Activated T-helper 2 cell treated with anti-CD3 and anti-CD28 coated beads, Interferon-gamma antibody, Interleukin-2, Interleukin-4, amounts not matched to agents 10 μg/mL and 5 μg/mL and 100 μg/mL, durations not matched to agents 14 hours and 24 hours and 36 hours (primary cell): Measurements from ENCODE around the gene MAPK6. TPM values are rescaled to one million over a fixed set of nuclear protein-coding genes. Genes with fewer than 3 reads are reported as not detected.
A peak's percentile ranks its signal among the peaks of the same experiment; 100 is the strongest.

Experiments used
- DNase-seq: peaks from one replicate; pipeline ENCODE4 v3.0.0; 2021; ENCODE audit warnings: low spot score
- H3K27ac Mint-ChIP-seq: one replicate; pipeline ENCODE4 v1.8.0; 2021; ENCODE audit warnings: mixed read lengths
- H3K27me3 Mint-ChIP-seq: one replicate; pipeline ENCODE4 v1.8.0; 2021; ENCODE audit warnings: low read depth, mixed read lengths
- H3K36me3 Mint-ChIP-seq: one replicate; pipeline ENCODE4 v1.8.0; 2021; ENCODE audit warnings: low read depth, mixed read lengths
- H3K4me1 Mint-ChIP-seq: one replicate; pipeline ENCODE4 v1.8.0; 2021; ENCODE audit warnings: low read depth, mixed read lengths
- H3K4me3 Mint-ChIP-seq: one replicate; pipeline ENCODE4 v1.8.0; 2021; ENCODE audit warnings: low read depth, mild to moderate bottlenecking, moderate library complexity, mixed read lengths
- H3K9me3 Mint-ChIP-seq: one replicate; pipeline ENCODE4 v1.8.0; 2021; ENCODE audit warnings: mixed read lengths
- intact Hi-C: fragments of 100-400 bp; cut with micrococcal nuclease; formaldehyde crosslinking; loops from one replicate; pipeline ENCODE4 v1.15.1; 2023
- total RNA-seq: library from RNA; stranded (reverse); gene quantifications from 2 replicates; pipeline ENCODE4 v1.2.3, GENCODE V29; 2022

The MAPK6 gene
- total RNA-seq: 55.8 and 58.7 TPM in 2 replicates

DNA sequence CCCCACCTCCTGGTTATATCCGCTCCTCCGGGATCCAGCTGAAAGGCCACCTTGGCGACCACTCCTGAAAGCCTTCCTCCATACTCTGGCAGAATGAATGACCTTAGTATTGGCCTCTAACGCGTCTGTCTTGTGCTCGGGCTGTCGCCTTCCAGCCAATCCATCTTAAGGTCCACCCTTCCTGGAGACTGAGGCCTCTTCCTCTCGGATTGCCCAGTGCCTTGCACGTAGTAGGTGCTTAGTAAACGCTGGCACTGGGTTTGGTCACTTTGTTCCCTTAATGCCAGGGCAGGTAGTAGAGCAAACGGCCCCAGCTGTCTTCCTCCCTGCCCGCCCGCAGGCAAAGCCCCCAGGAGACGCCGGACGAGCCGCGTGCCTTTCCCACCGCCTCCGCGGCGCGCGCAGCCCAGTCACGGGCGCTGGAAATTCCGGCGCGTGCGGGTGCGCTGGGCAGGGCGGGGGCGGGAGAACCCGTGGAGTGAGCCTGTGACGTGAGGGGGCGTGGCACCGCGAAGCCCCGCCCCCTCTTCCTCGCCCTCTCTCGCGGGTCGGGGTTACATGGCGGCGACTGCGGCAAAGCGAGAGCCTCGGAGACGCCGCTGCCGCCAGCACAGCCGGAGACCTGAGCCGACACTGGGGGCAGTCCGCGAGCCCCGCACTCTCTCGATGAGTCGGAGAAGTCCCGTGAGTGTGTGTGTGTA is at the start of gene MAPK6:
TSS of gene MAPK6 (plus strand) at position 527 of the 701 bp plus-strand sequence. CDS start 27,242 bp downstream, outside the sequence.
- peak; percentile 92 for DNase-seq
- peaks cover 34% of the 10 kb centered on the region for H3K4me1 Mint-ChIP-seq
- no peaks in the 10 kb centered on the region for H3K27me3 Mint-ChIP-seq
- peaks cover 10% of the 10 kb centered on the region for H3K36me3 Mint-ChIP-seq
- peak within 1 kb of the TSS; percentile 95 for H3K4me3 Mint-ChIP-seq
- no peaks in the 10 kb centered on the region for H3K9me3 Mint-ChIP-seq
- H3K27ac Mint-ChIP-seq: peak within 1 kb of the TSS; percentile 99
- intact Hi-C loops: no loop called here

- peaks cover 39% of the 10 kb centered on the region for H3K36me3 Mint-ChIP-seq
- peaks cover 1% of the 10 kb centered on the region for H3K27me3 Mint-ChIP-seq
- H3K4me3 Mint-ChIP-seq: peak overlapping the region; percentile 99
- peaks cover 12% of the 10 kb centered on the region for H3K9me3 Mint-ChIP-seq
- H3K27ac Mint-ChIP-seq: no peak overlapping the region
- intact Hi-C loops: loop anchor here (5.0 to 10.0 kb wide), 3 partner anchors 38 to 238 kb away; partner anchors contain the start of gene LYSMD2
- H3K4me1 Mint-ChIP-seq: peaks cover 20% of the 10 kb centered on the region
- no peak for DNase-seq
Measured at GRCh38 chr15:51969728-51970127, 49.3 kb upstream of the MAPK6 start.

DNA sequence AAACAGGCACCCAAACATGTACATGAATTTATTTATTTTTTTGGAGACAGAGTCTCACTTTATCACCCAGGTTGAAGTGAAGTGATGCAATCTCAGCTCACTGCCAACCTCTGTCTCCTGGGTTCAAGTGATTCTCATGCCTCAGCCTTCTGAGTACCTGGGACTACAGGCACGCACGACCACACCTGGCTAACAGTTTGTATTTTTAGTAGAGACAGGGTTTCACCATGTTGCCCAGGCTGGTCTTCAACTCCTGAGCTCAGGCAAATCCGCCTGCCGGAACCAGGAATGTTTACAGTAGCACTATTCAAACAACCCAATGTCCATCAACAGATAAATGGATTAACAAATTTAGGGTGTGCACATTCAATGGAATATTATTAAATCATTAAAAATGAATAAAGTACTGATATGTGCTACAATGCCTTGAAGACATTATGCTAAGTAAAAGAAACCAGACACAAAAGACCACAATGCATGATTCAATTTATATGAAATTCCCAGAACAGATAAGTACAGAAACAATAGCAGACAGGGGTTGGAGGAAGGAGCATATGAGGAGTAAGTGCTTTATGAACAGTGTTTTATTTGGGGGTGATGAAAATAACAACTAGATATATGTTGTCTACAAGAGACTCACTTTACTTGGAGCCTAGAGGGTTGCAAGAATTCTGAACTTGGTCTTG is 48.7 kb upstream of the MAPK6 start:
- intact Hi-C loops: loop anchor here (5.0 to 10.0 kb wide), 3 partner anchors 37 to 237 kb away; partner anchors contain the start of gene LYSMD2
- Mint-ChIP-seq H3K9me3 (peaks cover 12% of the 10 kb centered on the region), H3K27me3 (peaks cover 1% of the 10 kb centered on the region), H3K36me3 (peaks cover 36% of the 10 kb centered on the region), H3K27ac (peak overlapping the region; percentile 92), H3K4me3 (peak overlapping the region; percentile 99), H3K4me1 (peaks cover 20% of the 10 kb centered on the region)
- no peak for DNase-seq

- Mint-ChIP-seq H3K27me3 (peaks cover 1% of the 10 kb centered on the region), H3K4me1 (peaks cover 18% of the 10 kb centered on the region), H3K9me3 (peaks cover 12% of the 10 kb centered on the region), H3K27ac (peak overlapping the region; percentile 92), H3K36me3 (peaks cover 28% of the 10 kb centered on the region), H3K4me3 (peak overlapping the region; percentile 99)
- intact Hi-C loops: loop anchor here (5.0 to 10.0 kb wide), 3 partner anchors 36 to 236 kb away; partner anchors contain the start of gene LYSMD2
- no peak for DNase-seq
Measured at GRCh38 chr15:51971032-51971374, 48.0 kb upstream of the MAPK6 start.

- peaks cover 14% of the 10 kb centered on the region for H3K4me1 Mint-ChIP-seq
- H3K9me3 Mint-ChIP-seq: peaks cover 12% of the 10 kb centered on the region
- peaks cover 1% of the 10 kb centered on the region for H3K27me3 Mint-ChIP-seq
- DNase-seq: peak; percentile 89
- H3K4me3 Mint-ChIP-seq: peak within 1 kb of the TSS; percentile 99
- peak within 1 kb of the TSS; percentile 92 for H3K27ac Mint-ChIP-seq
- H3K36me3 Mint-ChIP-seq: peaks cover 23% of the 10 kb centered on the region
- intact Hi-C loops: loop anchor here (5.0 to 10.0 kb wide), 3 partner anchors 36 to 237 kb away; partner anchors contain the start of gene LYSMD2
Measured at GRCh38 chr15:51971375-51972133, 47.5 kb upstream of the MAPK6 start, which contains the start of gene LEO1. Gene LEO1, minus strand, starts transcription at chr15:51971778. Its CDS starts 33 bp downstream, at chr15:51971745.

DNA sequence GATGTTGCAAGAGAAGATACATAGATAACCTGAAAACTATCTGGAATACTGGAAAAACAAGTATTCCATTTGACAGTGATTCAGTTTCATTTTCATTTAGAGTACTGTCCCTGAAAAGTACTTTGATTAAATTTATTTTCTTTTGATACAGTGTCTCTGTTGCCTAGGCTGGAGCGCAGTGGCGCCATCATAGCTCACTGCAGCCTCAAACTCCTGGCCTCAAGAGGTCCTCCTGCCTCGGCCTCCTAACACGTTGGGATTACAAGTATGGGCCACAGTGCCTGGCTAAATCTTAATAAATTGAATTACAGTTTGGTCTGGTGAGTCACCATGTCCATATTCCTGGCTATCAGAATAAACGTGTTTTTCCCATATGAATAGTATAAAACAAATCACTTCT is 45.8 kb upstream of the MAPK6 start:
- H3K27me3 Mint-ChIP-seq: peaks cover 1% of the 10 kb centered on the region
- intact Hi-C loops: loop anchor here (5.0 to 10.0 kb wide), 3 partner anchors 34 to 238 kb away; partner anchors contain the start of gene LYSMD2
- DNase-seq: no peak
- H3K4me1 Mint-ChIP-seq: peaks cover 14% of the 10 kb centered on the region
- no peak overlapping the region for H3K27ac Mint-ChIP-seq
- H3K36me3 Mint-ChIP-seq: peaks cover 11% of the 10 kb centered on the region
- no peak overlapping the region for H3K4me3 Mint-ChIP-seq
- no peaks in the 10 kb centered on the region for H3K9me3 Mint-ChIP-seq

DNA sequence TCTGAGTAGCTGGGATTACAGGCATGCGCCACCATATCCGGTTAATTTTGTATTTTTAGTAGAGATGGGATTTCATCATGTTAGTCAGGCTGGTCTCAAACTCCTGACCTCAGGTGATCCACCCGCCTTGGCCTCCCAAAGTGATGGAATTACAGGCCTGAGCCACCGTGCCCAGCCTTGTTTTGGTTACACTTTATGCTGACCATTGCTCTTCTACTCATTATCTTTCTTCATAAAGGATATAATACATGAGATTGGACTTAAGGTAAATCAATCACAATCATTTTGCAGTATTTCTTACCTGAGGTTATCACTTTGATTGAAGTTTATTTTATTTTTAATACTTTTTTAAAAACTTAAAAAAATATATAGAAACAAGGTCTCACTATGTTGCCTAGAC is 45.2 kb upstream of the MAPK6 start:
- peaks cover 1% of the 10 kb centered on the region for H3K27me3 Mint-ChIP-seq
- H3K9me3 Mint-ChIP-seq: no peaks in the 10 kb centered on the region
- no peak overlapping the region for H3K4me3 Mint-ChIP-seq
- intact Hi-C loops: loop anchor here (5.0 to 10.0 kb wide), 3 partner anchors 34 to 239 kb away; partner anchors contain the start of gene LYSMD2
- H3K36me3 Mint-ChIP-seq: peaks cover 10% of the 10 kb centered on the region
- no peak for DNase-seq
- peaks cover 14% of the 10 kb centered on the region for H3K4me1 Mint-ChIP-seq
- H3K27ac Mint-ChIP-seq: no peak overlapping the region

DNA sequence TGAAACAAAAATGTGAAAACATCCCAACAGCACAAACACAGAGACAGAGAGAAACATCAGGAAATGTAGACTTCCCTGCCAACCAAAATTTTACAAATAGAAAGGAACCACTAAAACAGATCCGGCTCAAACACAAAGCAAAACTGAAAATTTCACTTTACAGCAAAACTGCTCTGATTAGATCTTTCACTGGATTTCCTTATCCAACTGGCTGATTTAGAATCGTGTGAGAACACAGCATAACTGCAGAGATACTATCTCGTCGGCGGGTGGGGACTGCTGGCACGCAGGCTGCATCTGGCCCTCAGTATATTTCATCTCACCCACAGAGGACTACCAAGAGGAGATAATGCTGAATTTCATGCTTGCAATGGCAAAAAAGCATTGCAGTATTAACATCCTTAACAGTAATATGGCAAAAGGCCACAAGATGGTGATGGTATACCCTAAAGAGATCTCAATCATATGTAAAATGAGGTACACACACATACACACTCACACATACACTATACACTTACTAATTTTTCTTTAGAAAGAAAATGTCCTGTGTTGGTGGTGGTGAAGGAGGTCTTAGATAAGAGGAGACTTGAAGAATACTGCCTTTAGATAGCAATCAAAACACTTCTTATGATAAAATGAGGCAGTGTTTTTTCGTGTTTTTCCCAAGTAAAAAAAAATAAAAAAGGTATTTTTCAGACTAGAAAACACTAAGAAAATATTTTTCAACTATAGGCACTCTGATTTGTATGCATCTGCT is 36.8 kb upstream of the MAPK6 start:
- no peaks in the 10 kb centered on the region for H3K9me3 Mint-ChIP-seq
- H3K4me3 Mint-ChIP-seq: peak overlapping the region; percentile 77
- no peaks in the 10 kb centered on the region for H3K27me3 Mint-ChIP-seq
- H3K27ac Mint-ChIP-seq: peak overlapping the region; percentile 88
- DNase-seq: peak; percentile 84
- peaks cover 33% of the 10 kb centered on the region for H3K4me1 Mint-ChIP-seq
- intact Hi-C loops: loop anchor here (1.0 to 10.0 kb wide), 8 partner anchors 24 to 245 kb away; no protein-coding TSS in a partner anchor
- peaks cover 6% of the 10 kb centered on the region for H3K36me3 Mint-ChIP-seq

DNA sequence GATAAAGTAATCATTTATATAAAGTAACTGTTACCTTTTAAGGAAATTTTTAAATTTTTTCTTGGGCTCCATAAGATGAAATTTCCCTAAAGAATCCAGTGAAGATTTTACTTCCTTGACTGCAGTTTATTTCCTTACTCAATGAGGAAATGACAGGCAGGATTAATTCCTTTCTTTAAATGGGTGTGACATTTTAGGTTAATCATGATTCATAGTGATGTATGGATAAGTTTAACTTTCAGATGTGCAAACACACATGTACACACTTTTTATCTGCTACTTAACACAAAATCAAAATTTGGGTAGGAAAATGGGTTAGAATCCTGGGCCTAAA is 36.3 kb upstream of the MAPK6 start:
- intact Hi-C loops: loop anchor here (1.0 to 10.0 kb wide), 8 partner anchors 24 to 244 kb away; no protein-coding TSS in a partner anchor
- peaks cover 5% of the 10 kb centered on the region for H3K36me3 Mint-ChIP-seq
- H3K4me1 Mint-ChIP-seq: peaks cover 33% of the 10 kb centered on the region
- H3K4me3 Mint-ChIP-seq: no peak overlapping the region
- no peak for DNase-seq
- H3K27me3 Mint-ChIP-seq: no peaks in the 10 kb centered on the region
- no peaks in the 10 kb centered on the region for H3K9me3 Mint-ChIP-seq
- peak overlapping the region; percentile 56 for H3K27ac Mint-ChIP-seq

DNA sequence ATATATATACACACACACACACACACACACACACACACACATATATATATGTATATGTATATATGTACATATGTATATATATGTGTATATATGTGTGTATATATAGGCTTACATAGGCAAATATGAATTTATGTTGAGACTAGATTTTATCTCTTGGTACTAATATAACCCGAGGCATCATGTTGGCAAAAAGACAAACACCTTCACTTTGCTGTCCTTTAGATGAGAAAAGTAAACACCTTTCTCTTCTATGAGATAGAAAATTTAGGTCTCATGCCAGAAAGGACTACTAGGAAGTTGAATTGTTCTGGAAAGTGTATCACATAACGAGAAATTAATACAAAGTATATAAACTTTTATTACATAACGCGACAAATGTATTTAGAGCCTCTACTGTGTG is 27.9 kb upstream of the MAPK6 start:
- DNase-seq: no peak
- Mint-ChIP-seq H3K4me3 (no peak overlapping the region), H3K36me3 (no peaks in the 10 kb centered on the region), H3K9me3 (no peaks in the 10 kb centered on the region), H3K4me1 (peaks cover 1% of the 10 kb centered on the region), H3K27me3 (no peaks in the 10 kb centered on the region), H3K27ac (no peak overlapping the region)
- intact Hi-C loops: no loop called here

DNA sequence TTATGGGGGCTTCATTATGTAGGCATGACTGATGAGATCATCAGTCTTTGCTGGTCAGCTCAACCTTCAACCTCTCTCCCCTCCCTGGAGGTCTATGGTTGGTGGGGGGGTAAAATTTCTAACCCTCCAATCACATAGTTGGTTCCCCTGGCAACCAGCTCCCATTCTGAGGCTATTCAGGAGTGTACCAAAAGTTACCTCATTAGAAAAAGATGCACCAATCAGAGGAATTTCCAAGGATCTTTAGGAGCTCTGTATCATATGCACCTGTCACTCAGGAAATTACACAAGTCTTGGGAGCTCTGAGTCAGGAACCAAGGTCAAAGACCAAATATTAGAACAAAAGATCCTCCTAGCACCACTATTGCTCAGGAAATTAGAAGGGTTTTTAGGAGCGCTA is 26.1 kb upstream of the MAPK6 start:
- no peak for DNase-seq
- H3K36me3 Mint-ChIP-seq: no peaks in the 10 kb centered on the region
- H3K27ac Mint-ChIP-seq: no peak overlapping the region
- no peaks in the 10 kb centered on the region for H3K4me1 Mint-ChIP-seq
- no peak overlapping the region for H3K4me3 Mint-ChIP-seq
- intact Hi-C loops: no loop called here
- no peaks in the 10 kb centered on the region for H3K27me3 Mint-ChIP-seq
- no peaks in the 10 kb centered on the region for H3K9me3 Mint-ChIP-seq

DNA sequence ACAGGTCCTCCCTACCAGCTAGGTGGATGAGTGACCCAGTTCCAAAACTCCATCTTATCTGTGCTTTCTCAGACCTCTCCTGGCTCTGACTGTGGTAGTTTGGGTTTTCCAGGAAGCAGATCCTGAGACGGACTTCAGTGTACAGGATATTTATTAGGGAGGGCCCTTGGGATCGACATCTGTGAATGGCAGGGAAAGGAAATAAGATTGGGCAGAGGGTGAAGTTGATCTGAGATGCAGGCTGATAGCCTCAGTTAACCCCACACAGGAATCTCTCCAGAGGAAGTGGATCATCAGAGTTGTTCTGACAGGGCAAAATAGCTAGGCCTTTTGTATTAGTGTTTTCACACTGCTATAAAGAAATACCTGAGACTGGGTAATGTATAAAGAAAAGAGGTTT is 16.7 kb upstream of the MAPK6 start:
- Mint-ChIP-seq H3K4me1 (peaks cover 48% of the 10 kb centered on the region), H3K4me3 (peak overlapping the region; percentile 4), H3K27ac (no peak overlapping the region), H3K9me3 (peaks cover 6% of the 10 kb centered on the region), H3K27me3 (no peaks in the 10 kb centered on the region), H3K36me3 (peaks cover 3% of the 10 kb centered on the region)
- intact Hi-C loops: no loop called here
- no peak for DNase-seq
